ENCODE measurements around the gene KLF15. TPM values are rescaled to one million over a fixed set of nuclear protein-coding genes. Genes with fewer than 3 reads are reported as not detected.

KLF15 gene
- total and polyA plus RNA-seq, 2 donors (not counting 1 experiment from before 2014, with no cell fraction given): 0.10 to 2.2 TPM

DNA sequence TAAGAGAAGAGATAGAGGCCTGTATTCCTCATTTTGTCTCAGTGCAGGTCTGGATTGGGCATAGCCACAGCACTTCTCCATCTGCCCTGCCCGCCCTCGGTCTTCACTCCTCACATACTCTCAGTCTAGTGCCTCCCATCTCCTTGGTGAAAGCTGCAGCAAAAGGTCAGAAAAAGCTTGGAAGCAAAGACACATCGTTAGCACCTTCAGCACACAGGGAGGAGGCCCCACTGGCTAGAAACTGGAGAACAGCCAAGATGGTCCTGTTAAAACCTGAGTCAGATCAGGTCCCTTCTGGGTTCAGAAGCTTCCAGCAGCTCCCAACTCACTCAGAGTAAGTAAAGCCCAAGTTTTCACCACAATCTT, 1.6 kb upstream of the KLF15 start:
- Mint-ChIP-seq H3K27me3 (peaks cover 60% of the 10 kb centered on the region), H3K27ac (no peak overlapping the region), H3K9me3 (ENCODE audit: insufficient read depth) (no peaks in the 10 kb centered on the region), H3K4me3 (peak overlapping the region; percentile 95), H3K4me1 (peaks cover 16% of the 10 kb centered on the region)
- no peaks in the 10 kb centered on the region for H3K79me2 ChIP-seq (ENCODE audit: control insufficient read depth, insufficient read depth, low read length)
- H3K27me3 ChIP-seq (replicated peaks in 1 of 4; ENCODE audit: control extremely low read depth in 1 of 4, control insufficient read depth in 3 of 4, insufficient read depth in 4 of 4, low read length in 3 of 4): peaks cover 0 to 54% (median 24%) of the 10 kb centered on the region in 4 experiments
- ChIA-PET CTCF (no interaction called here), POLR2A (no interaction called here)
- no peak for DNase-seq
- 63% methylated on average over 3 of the region's 3 CpGs for WGBS (ENCODE audit: insufficient coverage)
- peaks cover 20 to 21% of the 10 kb centered on the region in 2 donors for H3K4me1 ChIP-seq (ENCODE audit: control insufficient read depth in 2 of 2, insufficient read depth in 2 of 2, low read length in 2 of 2)
- peaks cover 0 to 10% (median 0%) of the 10 kb centered on the region in 3 donors for H3K9me3 ChIP-seq (ENCODE audit: control extremely low read depth in 1 of 3, control insufficient read depth in 2 of 3, insufficient read depth in 1 of 3, low read length in 2 of 3)
- no peaks in the 10 kb centered on the region for H3K36me3 ChIP-seq (replicated peaks in 1 of 2; ENCODE audit: control extremely low read depth in 1 of 2, control insufficient read depth in 1 of 2, extremely low read depth in 1 of 2, insufficient read depth in 2 of 2, low read length in 1 of 2)
- intact Hi-C loops (cut with micrococcal nuclease): loop anchor here (5.0 kb wide), 3 partner anchors 624 to 1694 kb away; partner anchors contain the start of genes PLXNA1 and SEC61A1
- H4K20me1 ChIP-seq (ENCODE audit: control insufficient read depth, insufficient read depth, low read length, poor library complexity, severe bottlenecking): no peaks in the 10 kb centered on the region
- no peak overlapping the region for H3K27ac ChIP-seq (ENCODE audit: low read length in 2 of 2)
- H3K9ac ChIP-seq (ENCODE audit: low read length): no peak overlapping the region
- H2AFZ ChIP-seq (ENCODE audit: insufficient read depth, low read depth, low read length, poor library complexity, severe bottlenecking): no peak overlapping the region
- H3K4me2 ChIP-seq (replicated peaks; ENCODE audit: low read depth, low read length, poor library complexity, severe bottlenecking): no peak overlapping the region
- no peak overlapping the region for H3K4me3 ChIP-seq (ENCODE audit: control extremely low read depth in 1 of 5, extremely low read depth in 1 of 5, insufficient read depth in 1 of 5, low read depth in 2 of 5, low read length in 4 of 5)
- ATAC-seq (ENCODE audit: low read depth): no peak
- no peak for TF ChIP-seq CTCF (IDR thresholded peaks at IDR 0.05)
- no peak for TF ChIP-seq EZH2 (IDR thresholded peaks at IDR 0.05; ENCODE audit: borderline replicate concordance, insufficient read depth, low read depth, low read length, poor library complexity, severe bottlenecking)

DNA sequence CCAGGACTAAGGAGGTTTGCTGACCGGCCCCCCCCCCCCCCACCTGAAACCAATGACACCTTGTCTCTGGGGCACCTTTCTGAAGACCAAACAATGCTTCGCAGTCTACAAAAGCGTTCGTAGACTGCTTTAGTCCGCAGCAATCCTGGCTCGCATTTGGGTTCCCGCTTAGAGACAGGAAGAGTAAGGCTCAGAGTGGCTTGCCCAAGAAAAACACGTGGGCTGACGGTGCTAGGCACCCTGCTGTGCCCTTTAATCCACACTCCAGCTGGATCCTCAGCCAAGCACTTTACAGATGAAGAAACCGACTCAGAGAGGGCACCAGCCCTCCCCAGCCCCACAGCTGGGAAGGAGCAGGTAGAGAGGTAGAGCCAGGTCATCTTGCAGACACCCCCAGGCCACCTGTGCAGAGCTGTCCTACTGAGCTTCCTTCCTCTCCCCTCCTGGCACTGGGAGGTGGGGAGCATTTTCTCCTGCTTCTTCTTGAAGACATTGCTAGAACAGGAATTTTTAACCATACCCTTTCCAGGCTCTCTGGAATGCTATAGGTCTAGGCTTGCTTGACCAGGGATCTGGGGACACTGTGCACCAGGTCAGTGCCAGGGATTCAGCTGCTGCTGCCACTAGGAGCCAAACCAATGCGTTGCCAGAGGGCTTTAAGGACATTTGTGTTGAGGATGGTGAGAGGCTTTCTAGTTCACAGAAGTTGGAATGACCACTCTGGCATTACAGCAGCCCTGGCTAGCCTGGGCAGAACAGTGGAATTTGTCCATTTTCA, 1.0 kb upstream of the KLF15 start:
- peaks cover 55% of the 10 kb centered on the region for H3K27me3 Mint-ChIP-seq
- Histone ChIP-seq H3K4me1 (ENCODE audit: control insufficient read depth in 2 of 2, insufficient read depth in 2 of 2, low read length in 2 of 2) (peaks cover 20 to 21% of the 10 kb centered on the region in 2 donors), H3K4me2 (replicated peaks; ENCODE audit: low read depth, low read length, poor library complexity, severe bottlenecking) (peak overlapping the region; percentile 99), H3K4me3 (ENCODE audit: control extremely low read depth in 1 of 5, extremely low read depth in 1 of 5, insufficient read depth in 1 of 5, low read depth in 2 of 5, low read length in 4 of 5) (peak overlapping the region in 4 of 5 experiments; percentile 46 to 84 (median 62)), H3K36me3 (replicated peaks in 1 of 2; ENCODE audit: control extremely low read depth in 1 of 2, control insufficient read depth in 1 of 2, extremely low read depth in 1 of 2, insufficient read depth in 2 of 2, low read length in 1 of 2) (no peaks in the 10 kb centered on the region), H3K9ac (ENCODE audit: low read length) (peak overlapping the region; percentile 72), H3K79me2 (ENCODE audit: control insufficient read depth, insufficient read depth, low read length) (no peaks in the 10 kb centered on the region), H3K27me3 (replicated peaks in 1 of 4; ENCODE audit: control extremely low read depth in 1 of 4, control insufficient read depth in 3 of 4, insufficient read depth in 4 of 4, low read length in 3 of 4) (peaks cover 0 to 54% (median 22%) of the 10 kb centered on the region in 4 experiments), H3K27ac (ENCODE audit: low read length in 2 of 2) (no peak overlapping the region), H4K20me1 (ENCODE audit: control insufficient read depth, insufficient read depth, low read length, poor library complexity, severe bottlenecking) (no peaks in the 10 kb centered on the region), H3K9me3 (ENCODE audit: control extremely low read depth in 1 of 3, control insufficient read depth in 2 of 3, insufficient read depth in 1 of 3, low read length in 2 of 3) (peaks cover 0 to 10% (median 0%) of the 10 kb centered on the region in 3 donors), H2AFZ (ENCODE audit: insufficient read depth, low read depth, low read length, poor library complexity, severe bottlenecking) (peak overlapping the region; percentile 91)
- CTCF ChIA-PET: interaction anchor here (1.1 kb wide), 1 partner anchor 10 kb away, joined by 3 read pairs; no protein-coding TSS in a partner anchor
- ATAC-seq (ENCODE audit: low read depth) (no peak), DNase-seq (no peak)
- POLR2A ChIA-PET: interaction anchor here (0.6 kb wide), 2 partner anchors 10 to 116 kb away, joined by 4 read pairs; no protein-coding TSS in a partner anchor
- TF ChIP-seq CTCF (IDR thresholded peaks at IDR 0.05) (no peak), EZH2 (IDR thresholded peaks at IDR 0.05; ENCODE audit: borderline replicate concordance, insufficient read depth, low read depth, low read length, poor library complexity, severe bottlenecking) (no peak)
- WGBS (ENCODE audit: insufficient coverage): 17% methylated on average over 8 of the region's 11 CpGs
- H3K27ac Mint-ChIP-seq: no peak overlapping the region
- peaks cover 16% of the 10 kb centered on the region for H3K4me1 Mint-ChIP-seq
- H3K9me3 Mint-ChIP-seq (ENCODE audit: insufficient read depth): no peaks in the 10 kb centered on the region
- intact Hi-C loops (cut with micrococcal nuclease): loop anchor here (5.0 kb wide), 3 partner anchors 624 to 1694 kb away; partner anchors contain the start of genes PLXNA1 and SEC61A1
- peak overlapping the region; percentile 95 for H3K4me3 Mint-ChIP-seq

All from B cell (primary cell).